OCI-LY7 (cell line): ENCODE measurements around the gene CDCP1.

Experiments
- CTCF ChIP-seq: fragments of 200-600 bp; sonication (generic); conservative IDR thresholded peaks from 2 replicates; pipeline ENCODE4 v1.5.1; 2014; ENCODE audit warnings: mild to moderate bottlenecking, antibody characterized with exemption, low read length, moderate library complexity, mixed read lengths
- EZH2phosphoT487 ChIP-seq: fragments of 200-600 bp; sonication (generic); IDR thresholded peaks from 2 replicates; pipeline ENCODE4 v1.6.1; 2018; ENCODE audit warnings: low read depth, borderline replicate concordance, mild to moderate bottlenecking, mixed run types, antibody characterized with exemption, low read length, moderate library complexity, mixed read lengths

- TF ChIP-seq CTCF (no peak), EZH2phosphoT487 (no peak)
Measured at GRCh38 chr3:45100981-45101407, 45.2 kb downstream of the CDCP1 start.
